IMR-90 (cell line): ENCODE measurements around the gene C19orf53.

ENCODE experiments used
- CEBPB ChIP-seq: IDR thresholded peaks from 2 replicates; pipeline ENCODE4 v1.6.1; 2012; ENCODE audit warnings: low read depth, low read length, improper control_type of control experiment
- MAZ ChIP-seq: IDR thresholded peaks from 2 replicates; pipeline ENCODE4 v1.6.1; 2012; ENCODE audit warnings: low read depth, mild to moderate bottlenecking, low read length, improper control_type of control experiment, moderate library complexity, borderline replicate concordance
- POLR2A ChIP-seq: IDR thresholded peaks from 2 replicates; pipeline ENCODE4 v1.6.1; 2012; ENCODE audit warnings: mild to moderate bottlenecking, low read depth, low read length
- RAD21 ChIP-seq: IDR thresholded peaks from 2 replicates; pipeline ENCODE4 v1.6.1; 2012; ENCODE audit warnings: low read length, improper control_type of control experiment
- RCOR1 ChIP-seq: IDR thresholded peaks from 2 replicates; pipeline ENCODE4 v1.6.1; 2012; ENCODE audit warnings: mild to moderate bottlenecking, low read length, improper control_type of control experiment; ENCODE audit not compliant: insufficient replicate concordance
- RFX5 ChIP-seq: IDR thresholded peaks from 2 replicates; pipeline ENCODE4 v1.8.0; 2012; ENCODE audit warnings: low read depth, mild to moderate bottlenecking, low read length, moderate library complexity
- SMC3 ChIP-seq: fragments of 150-350 bp; IDR thresholded peaks from 2 replicates; pipeline ENCODE4 v1.6.1; 2016; ENCODE audit warnings: low read depth, mild to moderate bottlenecking, antibody characterized with exemption, low read length, moderate library complexity
- TF ChIP-seq, protein P1 (sequence below): conservative IDR thresholded peaks from 2 replicates; pipeline ENCODE4 v1.5.1; 2012; ENCODE audit warnings: mild to moderate bottlenecking, low read depth, low read length, improper control_type of control experiment
- TF ChIP-seq, protein P2 (sequence below): fragments of 150-350 bp; IDR thresholded peaks from 2 replicates; pipeline ENCODE4 v1.6.1; 2017; ENCODE audit warnings: mild to moderate bottlenecking, antibody characterized with exemption, low read length, low read depth

DNA sequence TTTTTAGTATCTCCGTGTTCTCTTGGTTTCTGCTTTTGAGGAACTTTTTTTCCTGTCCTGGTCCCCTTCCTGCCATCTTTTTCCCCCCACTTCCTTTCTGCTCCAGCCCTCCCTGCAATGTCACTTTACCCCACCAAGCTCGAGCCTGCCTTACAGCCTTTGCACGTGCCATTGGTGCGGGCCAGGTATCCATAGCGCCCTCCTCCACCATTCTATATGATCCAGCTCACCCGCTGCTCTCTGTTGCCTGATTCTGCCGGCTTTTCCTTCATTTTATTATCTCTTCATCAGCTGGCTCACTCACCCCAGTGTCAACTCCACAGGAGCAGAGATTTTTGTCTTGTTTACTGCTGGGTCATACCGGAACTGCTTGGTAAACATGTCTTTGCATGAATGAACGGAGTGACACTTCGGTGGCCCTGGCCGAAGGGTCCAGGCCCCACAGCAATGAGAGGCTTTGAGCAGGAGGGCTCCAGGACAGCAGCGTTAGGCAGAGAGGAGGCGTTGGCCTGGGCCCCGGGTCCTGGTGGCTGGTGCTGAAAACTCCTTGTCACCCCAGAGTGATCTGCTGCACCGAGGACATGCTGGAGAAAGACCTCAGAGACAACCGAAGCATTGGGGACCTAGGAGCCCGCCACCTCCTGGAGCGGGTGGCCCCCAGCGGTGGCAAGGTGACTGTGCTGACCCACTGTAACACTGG, 8.7 kb upstream of the C19orf53 start:
- TF ChIP-seq, protein P1, sequence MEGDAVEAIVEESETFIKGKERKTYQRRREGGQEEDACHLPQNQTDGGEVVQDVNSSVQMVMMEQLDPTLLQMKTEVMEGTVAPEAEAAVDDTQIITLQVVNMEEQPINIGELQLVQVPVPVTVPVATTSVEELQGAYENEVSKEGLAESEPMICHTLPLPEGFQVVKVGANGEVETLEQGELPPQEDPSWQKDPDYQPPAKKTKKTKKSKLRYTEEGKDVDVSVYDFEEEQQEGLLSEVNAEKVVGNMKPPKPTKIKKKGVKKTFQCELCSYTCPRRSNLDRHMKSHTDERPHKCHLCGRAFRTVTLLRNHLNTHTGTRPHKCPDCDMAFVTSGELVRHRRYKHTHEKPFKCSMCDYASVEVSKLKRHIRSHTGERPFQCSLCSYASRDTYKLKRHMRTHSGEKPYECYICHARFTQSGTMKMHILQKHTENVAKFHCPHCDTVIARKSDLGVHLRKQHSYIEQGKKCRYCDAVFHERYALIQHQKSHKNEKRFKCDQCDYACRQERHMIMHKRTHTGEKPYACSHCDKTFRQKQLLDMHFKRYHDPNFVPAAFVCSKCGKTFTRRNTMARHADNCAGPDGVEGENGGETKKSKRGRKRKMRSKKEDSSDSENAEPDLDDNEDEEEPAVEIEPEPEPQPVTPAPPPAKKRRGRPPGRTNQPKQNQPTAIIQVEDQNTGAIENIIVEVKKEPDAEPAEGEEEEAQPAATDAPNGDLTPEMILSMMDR = no peak
- TF ChIP-seq POLR2A (no peak), RAD21 (no peak), CEBPB (no peak), RCOR1 (no peak), SMC3 (no peak), RFX5 (no peak), MAZ (no peak)
- TF ChIP-seq, protein P2, sequence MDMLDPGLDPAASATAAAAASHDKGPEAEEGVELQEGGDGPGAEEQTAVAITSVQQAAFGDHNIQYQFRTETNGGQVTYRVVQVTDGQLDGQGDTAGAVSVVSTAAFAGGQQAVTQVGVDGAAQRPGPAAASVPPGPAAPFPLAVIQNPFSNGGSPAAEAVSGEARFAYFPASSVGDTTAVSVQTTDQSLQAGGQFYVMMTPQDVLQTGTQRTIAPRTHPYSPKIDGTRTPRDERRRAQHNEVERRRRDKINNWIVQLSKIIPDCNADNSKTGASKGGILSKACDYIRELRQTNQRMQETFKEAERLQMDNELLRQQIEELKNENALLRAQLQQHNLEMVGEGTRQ = no peak
